ENCODE measurements around the gene RPL19. TPM values are rescaled to one million over a fixed set of nuclear protein-coding genes. Genes with fewer than 3 reads are reported as not detected.

RPL19 gene
- total RNA-seq, 2 experiments from 2014 or later: 3,527 to 3,670 TPM

DNA sequence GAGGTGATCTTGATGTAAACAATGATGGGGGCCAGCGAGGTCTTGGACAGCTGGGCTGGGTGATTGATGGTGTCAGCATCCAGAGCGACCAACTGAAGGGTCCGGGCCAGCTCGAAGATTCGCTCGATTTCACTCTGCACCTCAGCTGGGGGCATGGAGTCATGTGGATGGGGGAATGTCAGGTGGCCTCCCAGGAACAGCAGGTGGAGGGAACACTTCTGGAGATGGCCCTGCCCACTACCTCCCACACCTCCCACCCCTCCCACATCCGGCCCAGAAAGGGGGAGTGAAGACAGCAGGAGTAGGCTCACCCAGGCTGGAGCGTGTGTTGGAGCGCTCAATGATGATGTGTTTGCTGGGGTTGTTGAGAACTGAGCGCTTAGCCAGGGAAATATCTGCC, 16.4 kb upstream of the RPL19 start:
- H3K36me3 ChIP-seq (ENCODE audit: insufficient read depth, low read length): peaks cover 47% of the 10 kb centered on the region
- no peaks in the 10 kb centered on the region for H3K4me1 ChIP-seq (ENCODE audit: insufficient read depth, low read length)
- Mint-ChIP-seq H3K9me3 (no peaks in the 10 kb centered on the region), H3K4me3 (no peak overlapping the region), H3K27ac (no peak overlapping the region), H3K27me3 (no peaks in the 10 kb centered on the region), H3K4me1 (ENCODE audit: low read depth) (no peaks in the 10 kb centered on the region), H3K36me3 (ENCODE audit: low read depth) (peaks cover 47% of the 10 kb centered on the region)
- TF ChIP-seq, protein P1, sequence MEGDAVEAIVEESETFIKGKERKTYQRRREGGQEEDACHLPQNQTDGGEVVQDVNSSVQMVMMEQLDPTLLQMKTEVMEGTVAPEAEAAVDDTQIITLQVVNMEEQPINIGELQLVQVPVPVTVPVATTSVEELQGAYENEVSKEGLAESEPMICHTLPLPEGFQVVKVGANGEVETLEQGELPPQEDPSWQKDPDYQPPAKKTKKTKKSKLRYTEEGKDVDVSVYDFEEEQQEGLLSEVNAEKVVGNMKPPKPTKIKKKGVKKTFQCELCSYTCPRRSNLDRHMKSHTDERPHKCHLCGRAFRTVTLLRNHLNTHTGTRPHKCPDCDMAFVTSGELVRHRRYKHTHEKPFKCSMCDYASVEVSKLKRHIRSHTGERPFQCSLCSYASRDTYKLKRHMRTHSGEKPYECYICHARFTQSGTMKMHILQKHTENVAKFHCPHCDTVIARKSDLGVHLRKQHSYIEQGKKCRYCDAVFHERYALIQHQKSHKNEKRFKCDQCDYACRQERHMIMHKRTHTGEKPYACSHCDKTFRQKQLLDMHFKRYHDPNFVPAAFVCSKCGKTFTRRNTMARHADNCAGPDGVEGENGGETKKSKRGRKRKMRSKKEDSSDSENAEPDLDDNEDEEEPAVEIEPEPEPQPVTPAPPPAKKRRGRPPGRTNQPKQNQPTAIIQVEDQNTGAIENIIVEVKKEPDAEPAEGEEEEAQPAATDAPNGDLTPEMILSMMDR (IDR thresholded peaks at IDR 0.05): no peak
- DNase-seq (no peak), ATAC-seq (ENCODE audit: poor library complexity) (no peak)
- H3K9me3 ChIP-seq (ENCODE audit: control insufficient read depth in 1 of 2, insufficient read depth in 1 of 2, low read length in 2 of 2): no peaks in the 10 kb centered on the region
- H3K27me3 ChIP-seq (ENCODE audit: control insufficient read depth in 1 of 2, insufficient read depth in 2 of 2, low read length in 2 of 2): no peaks in the 10 kb centered on the region
- no peak overlapping the region for H3K27ac ChIP-seq (ENCODE audit: low read depth in 1 of 2, low read length in 2 of 2)
- intact Hi-C loops (cut with DNase I, micrococcal nuclease): no loop called here
- H3K4me3 ChIP-seq (ENCODE audit: low read length): no peak overlapping the region
- POLR2A ChIA-PET: interaction anchor here (0.8 kb wide), 1 partner anchor 16 kb away, joined by 3 read pairs; no protein-coding TSS in a partner anchor
- CTCF ChIA-PET: interaction anchor here (1.1 kb wide), 1 partner anchor 9 kb away, joined by 4 read pairs; no protein-coding TSS in a partner anchor

DNA sequence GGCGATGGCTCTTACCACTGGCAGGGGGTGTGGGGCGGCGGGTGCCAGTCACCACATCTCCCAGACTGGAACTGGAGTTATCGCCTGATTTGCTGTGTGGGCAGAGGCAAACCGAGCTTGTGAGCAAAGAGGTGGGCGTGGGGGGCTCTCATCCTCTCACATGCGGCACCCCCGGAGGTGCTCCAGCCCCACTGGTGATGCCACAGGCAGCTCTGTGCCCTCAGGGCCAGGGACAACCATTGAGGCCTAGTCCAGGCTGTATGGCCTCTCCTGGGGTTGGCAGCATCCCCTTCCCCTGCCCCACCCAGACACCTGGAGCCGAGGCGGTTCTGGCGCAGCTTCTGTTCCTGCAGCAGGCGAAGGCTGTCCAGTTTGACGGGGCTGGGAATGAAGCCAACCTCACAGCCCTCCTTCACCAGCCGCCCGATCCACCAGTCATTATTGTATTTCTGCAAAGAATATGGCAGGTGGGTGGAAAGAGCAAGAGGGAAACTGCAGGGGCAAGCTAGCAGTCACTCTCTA, 13.5 kb upstream of the RPL19 start:
- Mint-ChIP-seq H3K27me3 (no peaks in the 10 kb centered on the region), H3K9me3 (no peaks in the 10 kb centered on the region), H3K4me1 (ENCODE audit: low read depth) (no peaks in the 10 kb centered on the region), H3K36me3 (ENCODE audit: low read depth) (peaks cover 41% of the 10 kb centered on the region), H3K4me3 (no peak overlapping the region), H3K27ac (no peak overlapping the region)
- ATAC-seq (ENCODE audit: poor library complexity) (no peak), DNase-seq (no peak)
- ChIA-PET CTCF (interaction anchor here (1.1 kb wide), 1 partner anchor 22 kb away, joined by 4 read pairs; no protein-coding TSS in a partner anchor), POLR2A (no interaction called here)
- Histone ChIP-seq H3K27me3 (ENCODE audit: control insufficient read depth in 1 of 2, insufficient read depth in 2 of 2, low read length in 2 of 2) (no peaks in the 10 kb centered on the region), H3K4me1 (ENCODE audit: insufficient read depth, low read length) (no peaks in the 10 kb centered on the region), H3K36me3 (ENCODE audit: insufficient read depth, low read length) (peaks cover 58% of the 10 kb centered on the region), H3K4me3 (ENCODE audit: low read length) (no peak overlapping the region), H3K27ac (ENCODE audit: low read depth in 1 of 2, low read length in 2 of 2) (no peak overlapping the region), H3K9me3 (ENCODE audit: control insufficient read depth in 1 of 2, insufficient read depth in 1 of 2, low read length in 2 of 2) (no peaks in the 10 kb centered on the region)
- TF ChIP-seq, protein P1 (IDR thresholded peaks at IDR 0.05): no peak
- intact Hi-C loops (cut with DNase I, micrococcal nuclease): no loop called here

DNA sequence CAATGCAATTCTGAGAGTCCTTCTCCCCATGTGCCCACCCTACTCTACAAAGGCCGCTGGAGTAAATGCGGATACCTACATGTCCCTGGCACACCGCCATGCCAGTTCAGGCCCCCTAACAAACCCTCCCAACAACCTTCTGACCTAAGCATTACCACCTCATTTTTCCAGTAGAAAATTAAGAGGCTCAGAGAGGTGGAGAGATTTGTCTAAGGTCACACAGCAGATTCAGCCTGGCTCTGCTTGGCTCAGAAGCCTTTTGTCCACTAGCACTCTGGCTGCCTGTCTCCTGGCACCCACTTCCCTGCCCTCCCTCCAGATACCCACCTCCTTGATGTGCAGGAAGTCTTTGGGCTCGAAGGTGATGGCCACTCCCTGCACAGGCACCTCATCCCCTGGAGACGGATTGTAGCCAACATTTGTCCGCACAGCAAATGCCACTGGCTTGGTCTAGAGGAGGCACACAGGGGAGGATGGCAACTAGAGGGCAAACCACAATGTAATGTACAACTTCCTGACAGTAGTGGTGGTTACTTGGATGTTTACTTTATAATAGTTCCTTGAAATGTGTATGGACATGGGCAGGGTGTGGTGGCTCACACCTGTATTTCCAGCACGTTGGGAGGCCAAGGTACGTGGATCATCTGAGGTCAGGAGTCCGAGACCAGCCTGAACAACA, 12.8 kb upstream of the RPL19 start:
- TF ChIP-seq, protein P1 (IDR thresholded peaks at IDR 0.05): no peak
- intact Hi-C loops (cut with DNase I, micrococcal nuclease): no loop called here
- H3K4me1 Mint-ChIP-seq (ENCODE audit: low read depth): peaks cover 1% of the 10 kb centered on the region
- peaks cover 65% of the 10 kb centered on the region for H3K36me3 ChIP-seq (ENCODE audit: insufficient read depth, low read length)
- ChIA-PET POLR2A (no interaction called here), CTCF (no interaction called here)
- no peak overlapping the region for H3K4me3 Mint-ChIP-seq
- no peaks in the 10 kb centered on the region for H3K27me3 Mint-ChIP-seq
- no peak for ATAC-seq (ENCODE audit: poor library complexity)
- peaks cover 43% of the 10 kb centered on the region for H3K36me3 Mint-ChIP-seq (ENCODE audit: low read depth)
- no peak for DNase-seq
- no peaks in the 10 kb centered on the region for H3K4me1 ChIP-seq (ENCODE audit: insufficient read depth, low read length)
- H3K27me3 ChIP-seq (ENCODE audit: control insufficient read depth in 1 of 2, insufficient read depth in 2 of 2, low read length in 2 of 2): no peaks in the 10 kb centered on the region
- no peak overlapping the region for H3K27ac Mint-ChIP-seq
- no peak overlapping the region for H3K4me3 ChIP-seq (ENCODE audit: low read length)
- H3K27ac ChIP-seq (ENCODE audit: low read depth in 1 of 2, low read length in 2 of 2): no peak overlapping the region
- no peaks in the 10 kb centered on the region for H3K9me3 Mint-ChIP-seq
- no peaks in the 10 kb centered on the region for H3K9me3 ChIP-seq (ENCODE audit: control insufficient read depth in 1 of 2, insufficient read depth in 1 of 2, low read length in 2 of 2)

All from CD4-positive, alpha-beta T cell (primary cell).